Endothelial cell (in vitro differentiated cells): ENCODE measurements around the gene LUC7L. TPM values are rescaled to one million over a fixed set of nuclear protein-coding genes. Genes with fewer than 3 reads are reported as not detected.

Source experiments
- DNase-seq: peaks from one replicate; pipeline ENCODE4 v3.0.0; 2021; ENCODE audit warnings: low spot score
- H3K27ac Mint-ChIP-seq: one replicate; pipeline ENCODE4 v1.8.0; 2021; ENCODE audit warnings: mixed read lengths, inconsistent platforms; ENCODE audit not compliant: unreplicated experiment
- H3K27me3 Mint-ChIP-seq: one replicate; pipeline ENCODE4 v1.8.0; 2021; ENCODE audit warnings: mild to moderate bottlenecking, moderate library complexity, mixed read lengths, inconsistent platforms; ENCODE audit not compliant: unreplicated experiment
- H3K36me3 Mint-ChIP-seq: one replicate; pipeline ENCODE4 v1.8.0; 2021; ENCODE audit warnings: mild to moderate bottlenecking, low read depth, mixed read lengths, inconsistent platforms; ENCODE audit not compliant: unreplicated experiment
- H3K4me1 Mint-ChIP-seq: one replicate; pipeline ENCODE4 v1.8.0; 2021; ENCODE audit warnings: mild to moderate bottlenecking, mixed read lengths, inconsistent platforms; ENCODE audit not compliant: unreplicated experiment
- H3K4me3 Mint-ChIP-seq: one replicate; pipeline ENCODE4 v1.8.0; 2021; ENCODE audit warnings: mild to moderate bottlenecking, mixed read lengths, inconsistent platforms; ENCODE audit not compliant: unreplicated experiment
- H3K9me3 Mint-ChIP-seq: one replicate; pipeline ENCODE4 v1.8.0; 2021; ENCODE audit warnings: mixed read lengths, inconsistent platforms; ENCODE audit not compliant: unreplicated experiment
- CTCF ChIP-seq: fragments of 200-600 bp; sonication (generic); IDR thresholded peaks from one replicate; pipeline ENCODE4 v1.5.0; 2021; ENCODE audit warnings: antibody characterized with exemption; ENCODE audit not compliant: unreplicated experiment
- total RNA-seq: library from RNA; stranded (reverse); fragmentation: NEBNext Ultra II Directional; extraction: Animal tissue kit (Norgen Biotek cat#: 25700); gene quantifications from one replicate; pipeline ENCODE4 v1.2.1, GENCODE V29; 2021; ENCODE audit not compliant: unreplicated experiment

LUC7L gene
- total RNA-seq, 1 donor from 2014 or later, result 92.2 TPM

- Mint-ChIP-seq H3K36me3 (peaks cover 3% of the 10 kb centered on the region), H3K4me1 (no peaks in the 10 kb centered on the region), H3K27ac (no peak overlapping the region), H3K4me3 (no peak overlapping the region), H3K9me3 (no peaks in the 10 kb centered on the region), H3K27me3 (peaks cover 28% of the 10 kb centered on the region)
- no peak for TF ChIP-seq CTCF
- no peak for DNase-seq
Measured at GRCh38 chr16:169014-169413, 60.2 kb downstream of the LUC7L start.

- H3K4me3 Mint-ChIP-seq, result no peak overlapping the region
- H3K36me3 Mint-ChIP-seq, result peaks cover 3% of the 10 kb centered on the region
- no peaks in the 10 kb centered on the region for H3K4me1 Mint-ChIP-seq
- H3K27me3 Mint-ChIP-seq, result peaks cover 28% of the 10 kb centered on the region
- no peak for TF ChIP-seq CTCF
- no peaks in the 10 kb centered on the region for H3K9me3 Mint-ChIP-seq
- H3K27ac Mint-ChIP-seq, result no peak overlapping the region
- no peak for DNase-seq
Measured at GRCh38 chr16:168424-168823, 60.8 kb downstream of the LUC7L start.

DNA sequence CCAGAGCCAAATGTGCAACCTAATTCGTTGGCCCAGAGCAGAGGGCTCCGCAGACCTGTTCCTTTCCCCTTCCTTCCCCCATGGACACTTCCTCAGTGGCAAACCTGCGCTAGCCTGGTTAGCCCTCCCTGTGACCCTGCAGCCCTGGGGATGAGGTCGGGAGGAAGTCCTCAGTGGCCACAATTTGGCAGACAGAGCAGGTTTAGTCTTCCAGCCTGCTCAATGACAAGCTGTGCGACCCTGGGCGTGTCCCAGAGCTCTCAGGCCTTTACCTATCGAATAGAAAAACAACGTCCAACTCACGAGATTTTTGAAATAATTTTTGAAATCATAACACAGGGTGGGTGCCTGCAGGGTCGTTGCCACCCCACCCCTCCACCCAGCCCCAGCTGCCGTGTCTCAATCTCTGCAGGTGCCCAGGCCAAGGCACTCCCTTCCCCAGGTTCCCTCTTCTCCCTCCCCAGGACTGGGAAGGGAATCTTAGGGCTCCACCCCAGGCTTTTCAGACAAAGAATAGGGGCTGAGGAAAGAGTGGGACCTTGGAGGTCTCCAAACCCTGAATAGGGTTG, 62.0 kb downstream of the LUC7L start:
- no peaks in the 10 kb centered on the region for H3K9me3 Mint-ChIP-seq
- no peak overlapping the region for H3K4me3 Mint-ChIP-seq
- H3K36me3 Mint-ChIP-seq, result peaks cover 3% of the 10 kb centered on the region
- no peak for TF ChIP-seq CTCF
- peaks cover 28% of the 10 kb centered on the region for H3K27me3 Mint-ChIP-seq
- H3K27ac Mint-ChIP-seq, result no peak overlapping the region
- DNase-seq, result no peak
- H3K4me1 Mint-ChIP-seq, result no peaks in the 10 kb centered on the region

DNA sequence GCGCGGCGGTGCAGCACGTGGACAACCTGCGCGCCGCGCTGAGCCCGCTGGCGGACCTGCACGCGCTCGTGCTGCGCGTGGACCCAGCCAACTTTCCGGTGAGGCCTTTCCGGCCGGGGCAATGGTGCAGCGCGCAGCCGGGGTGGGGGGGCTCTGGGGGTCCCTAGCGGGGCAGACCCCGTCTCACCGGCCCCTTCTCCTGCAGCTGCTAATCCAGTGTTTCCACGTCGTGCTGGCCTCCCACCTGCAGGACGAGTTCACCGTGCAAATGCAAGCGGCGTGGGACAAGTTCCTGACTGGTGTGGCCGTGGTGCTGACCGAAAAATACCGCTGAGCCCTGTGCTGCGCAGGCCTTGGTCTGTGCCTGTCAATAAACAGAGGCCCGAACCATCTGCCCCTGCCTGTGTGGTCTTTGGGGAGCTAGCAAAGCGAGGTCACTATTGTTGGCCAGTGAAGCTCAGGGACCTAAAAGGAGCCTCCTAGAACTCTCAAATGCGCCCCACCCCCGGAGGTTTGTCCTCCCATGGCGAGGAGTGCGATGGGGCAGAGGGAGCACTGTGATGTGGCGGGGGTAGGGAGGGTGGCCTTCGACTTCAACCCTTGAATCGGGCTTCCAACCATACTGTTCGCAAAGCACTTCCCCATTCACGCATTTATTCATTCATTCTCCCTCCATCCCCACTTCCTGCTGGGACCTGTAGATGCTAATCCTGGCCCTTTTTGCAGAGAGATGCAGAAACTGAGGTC, 62.7 kb downstream of the LUC7L start:
- Mint-ChIP-seq H3K27ac (no peak overlapping the region), H3K4me3 (no peak overlapping the region), H3K4me1 (no peaks in the 10 kb centered on the region)

More for the DNA sequence above, 62.7 kb downstream of the LUC7L start:
- no peak for TF ChIP-seq CTCF
- Mint-ChIP-seq H3K9me3 (no peaks in the 10 kb centered on the region), H3K36me3 (peaks cover 3% of the 10 kb centered on the region), H3K27me3 (peaks cover 27% of the 10 kb centered on the region)
- no peak for DNase-seq
